GM19023 (cell line): Measurements from ENCODE around the gene GPR158.

Experiments
- ATAC-seq: cut with Tn5 transposase; IDR thresholded peaks from one replicate; pipeline ENCODE4 v1.9.1; 2021; ENCODE audit warnings: mild to moderate bottlenecking, moderate library complexity; ENCODE audit not compliant: unreplicated experiment

The GPR158 gene

GRCh38 chr10:25384618-25385017 lies 209.8 kb downstream of the GPR158 start:
- ATAC-seq = no peak

GRCh38 chr10:25388188-25388861 lies 213.5 kb downstream of the GPR158 start:
- ATAC-seq = no peak

- ATAC-seq = no peak
Observed at GRCh38 chr10:25388862-25389206, 214.0 kb downstream of the GPR158 start.

DNA sequence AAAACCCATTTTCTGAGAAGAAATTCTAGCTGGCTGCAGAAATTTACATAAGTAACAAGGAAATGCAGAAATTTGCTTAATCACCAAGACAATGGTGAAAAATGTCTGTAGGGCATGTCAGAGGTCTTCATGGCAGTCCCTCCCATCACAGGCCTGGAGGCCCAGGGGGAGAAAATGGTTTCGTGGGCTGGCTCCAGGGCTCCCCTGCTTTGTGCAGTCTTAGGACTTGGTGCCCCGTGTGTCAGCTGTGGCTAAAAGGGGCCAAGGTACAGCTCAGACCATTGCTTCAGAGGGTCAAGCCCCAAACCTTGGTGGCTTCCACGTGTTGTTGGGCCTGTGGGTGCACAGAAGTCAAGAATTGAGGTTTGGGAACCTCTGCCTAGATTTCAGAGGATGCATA lies 215.9 kb downstream of the GPR158 start:
- ATAC-seq = no peak

- ATAC-seq = no peak
Observed at GRCh38 chr10:25392132-25392531, 217.3 kb downstream of the GPR158 start.

- no peak for ATAC-seq
Observed at GRCh38 chr10:25393621-25394020, 218.8 kb downstream of the GPR158 start.

- ATAC-seq = no peak
Observed at GRCh38 chr10:25398680-25399079, 223.9 kb downstream of the GPR158 start.

DNA sequence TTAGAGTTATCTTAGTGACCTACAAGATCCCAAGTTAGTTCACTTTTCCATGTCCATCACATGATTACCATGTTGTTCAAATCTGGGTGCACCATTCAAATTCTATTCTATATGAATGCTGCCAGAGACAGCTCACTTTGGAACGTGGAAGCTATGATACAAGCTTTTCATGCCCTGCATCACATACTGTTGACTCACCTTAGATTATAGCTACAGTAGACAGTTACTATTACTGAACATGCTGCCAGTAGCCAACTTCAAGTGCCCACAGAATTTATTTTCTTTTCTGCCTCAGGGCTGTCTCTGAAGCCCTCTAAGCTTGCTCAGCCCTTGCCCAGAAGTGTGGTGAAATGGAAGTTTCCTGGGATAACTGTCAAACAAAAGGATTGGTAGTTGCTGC lies 231.1 kb downstream of the GPR158 start:
- no peak for ATAC-seq

- ATAC-seq = no peak
Observed at GRCh38 chr10:25417611-25418010, 242.8 kb downstream of the GPR158 start.

DNA sequence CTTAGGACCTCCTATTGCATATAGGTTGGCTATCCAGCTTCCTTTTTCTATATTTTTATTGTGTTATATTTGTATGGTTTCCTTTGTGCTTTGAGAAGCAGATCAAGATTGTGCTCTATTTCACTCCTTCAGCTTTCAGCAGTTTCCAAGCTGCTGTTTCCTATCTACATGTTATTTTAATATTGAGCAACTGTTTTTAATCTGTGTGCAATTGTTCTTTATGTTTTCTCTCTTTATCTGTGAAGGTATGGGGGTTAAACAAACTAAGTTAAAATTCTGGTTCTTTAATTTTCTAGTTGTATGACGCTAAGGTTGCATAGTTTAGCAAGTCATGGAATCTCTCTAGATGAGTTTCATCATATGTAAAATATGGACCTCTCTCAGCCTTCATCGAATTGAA lies 251.0 kb downstream of the GPR158 start:
- no peak for ATAC-seq

- ATAC-seq = no peak
Observed at GRCh38 chr10:25436431-25436830, 261.6 kb downstream of the GPR158 start.

- no peak for ATAC-seq
Observed at GRCh38 chr10:25441270-25441669, 266.5 kb downstream of the GPR158 start.

GRCh38 chr10:25444266-25444665 lies 269.5 kb downstream of the GPR158 start:
- no peak for ATAC-seq

DNA sequence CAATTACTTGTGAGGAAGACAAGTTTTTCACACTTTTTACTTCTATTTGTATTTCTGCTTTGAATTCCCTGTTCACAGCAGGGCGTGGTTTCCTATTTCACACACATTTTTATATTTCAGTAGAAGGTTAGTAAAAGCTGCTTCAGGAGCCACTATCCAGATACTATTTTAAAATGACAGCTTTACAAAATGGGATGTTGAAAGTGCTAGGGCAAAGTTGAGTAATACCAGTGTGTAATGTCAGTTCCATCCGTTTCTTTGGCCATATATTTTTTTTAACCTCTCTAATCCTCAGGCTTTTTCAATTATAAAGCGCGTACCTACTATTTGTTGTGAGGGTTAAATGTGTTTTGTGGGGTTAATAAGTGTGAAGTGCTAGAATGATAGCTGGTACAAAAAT lies 276.6 kb downstream of the GPR158 start:
- ATAC-seq = no peak

DNA sequence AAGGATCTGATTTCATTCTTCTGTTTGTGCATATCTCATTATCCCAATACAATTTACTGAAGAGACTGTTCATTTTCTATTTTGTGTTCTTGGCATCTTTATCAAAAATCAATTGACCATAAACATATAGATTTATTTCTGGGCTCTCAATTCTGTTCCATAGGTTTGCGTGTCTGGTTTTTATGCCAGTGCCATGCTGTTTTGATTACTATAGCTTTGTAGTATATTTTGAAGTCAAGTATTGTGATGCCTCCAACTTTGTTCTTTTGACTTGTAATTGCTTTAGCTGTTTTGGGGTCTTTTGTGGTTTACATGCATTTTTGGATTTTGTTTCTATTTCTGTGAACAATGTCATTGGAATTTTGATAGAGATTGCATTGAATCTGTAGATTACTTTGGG lies 278.8 kb downstream of the GPR158 start:
- ATAC-seq = no peak

DNA sequence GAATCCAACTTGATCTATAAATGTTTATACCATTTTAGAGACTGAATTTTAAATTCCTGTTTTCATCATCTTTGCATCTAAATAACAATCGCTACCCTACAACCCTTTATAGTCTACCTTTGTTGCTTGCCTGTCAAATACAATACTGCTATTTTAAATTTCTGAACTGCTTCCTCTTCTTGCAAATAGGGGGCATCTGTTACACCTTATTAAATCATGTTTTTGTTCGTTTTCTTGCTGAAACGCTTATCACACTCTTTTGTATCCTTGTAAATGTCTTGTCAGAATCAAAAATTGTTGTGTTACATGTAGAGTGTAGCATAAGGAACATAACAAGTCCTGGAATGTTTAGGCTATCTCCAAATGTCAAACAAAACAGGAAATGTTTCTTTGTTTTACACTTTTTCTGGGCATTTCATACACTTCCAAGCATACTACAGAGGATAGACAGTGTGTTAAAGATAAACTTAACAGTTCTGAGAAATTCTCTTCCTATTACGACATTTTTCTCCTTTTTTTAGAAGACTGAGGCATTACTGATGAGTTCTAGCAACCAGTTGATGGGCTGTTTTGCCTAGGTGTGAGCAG lies 281.3 kb downstream of the GPR158 start:
- no peak for ATAC-seq

- ATAC-seq = no peak
Observed at GRCh38 chr10:25457552-25457951, 282.8 kb downstream of the GPR158 start.

DNA sequence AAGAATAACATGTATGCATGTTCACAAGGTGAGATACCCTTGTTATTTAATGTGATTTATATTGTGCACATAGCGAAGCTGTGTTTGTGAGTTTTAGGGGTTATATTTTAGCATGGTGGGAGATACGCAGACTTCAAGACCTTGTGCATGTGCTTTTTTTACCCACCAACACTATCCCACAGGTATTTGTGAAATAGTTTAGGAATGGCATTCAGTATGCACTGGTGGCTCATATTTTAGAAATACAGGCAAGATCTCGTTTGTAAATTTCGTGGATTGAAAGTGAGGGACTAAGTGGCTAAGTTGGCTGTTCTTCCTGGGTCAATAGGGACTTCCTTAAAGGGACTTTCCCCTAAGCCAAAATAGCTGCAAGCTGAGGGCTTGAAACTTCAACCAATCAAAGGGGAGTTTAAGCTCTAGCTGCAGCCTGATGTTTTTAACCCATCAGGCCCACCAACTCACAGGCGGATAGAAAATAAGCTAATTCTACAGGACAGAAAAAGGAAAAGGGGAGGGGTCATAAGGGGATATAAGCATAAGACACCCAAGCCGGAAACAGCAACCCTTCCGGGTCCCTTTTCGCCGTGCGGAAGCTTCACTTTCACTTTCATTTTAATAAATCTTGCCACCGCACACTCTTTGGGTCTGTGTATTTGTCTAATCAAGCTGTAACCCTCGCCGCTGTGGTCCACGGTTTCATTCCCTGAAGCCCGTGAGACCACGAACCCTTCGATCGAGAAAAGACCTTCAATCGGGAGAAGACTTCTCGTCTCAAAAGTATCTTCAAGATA lies 291.0 kb downstream of the GPR158 start:
- no peak for ATAC-seq

- no peak for ATAC-seq
Observed at GRCh38 chr10:25467881-25468280, 293.1 kb downstream of the GPR158 start.

- ATAC-seq = no peak
Observed at GRCh38 chr10:25481467-25481866, 306.7 kb downstream of the GPR158 start.

GRCh38 chr10:25483999-25484398 lies 309.2 kb downstream of the GPR158 start:
- ATAC-seq = no peak

- no peak for ATAC-seq
Observed at GRCh38 chr10:25487266-25487665, 312.5 kb downstream of the GPR158 start.
